Right atrium auricular region (tissue), 2 donors: ENCODE data around the gene C9orf78. TPM values are rescaled to one million over a fixed set of nuclear protein-coding genes. Genes with fewer than 3 reads are reported as not detected.

Experiments
- DNase-seq: peaks from one replicate; pipeline ENCODE4 v3.0.0-alpha.2; 2019; ENCODE audit warnings: low spot score
- H3K27ac ChIP-seq, 2 donors: fragments of 200-600 bp; sonication (generic); 1 replicate in 1 of 2; 2 replicates in 1 of 2; pipeline ENCODE4 v1.5.1; 2016 to 2019
- H3K27me3 ChIP-seq, 2 donors: fragments of 200-600 bp; sonication (generic); one replicate each; pipeline versions ENCODE4 v1.5.1 to v1.6.0; 2017 to 2019
- H3K36me3 ChIP-seq: fragments of 200-600 bp; sonication (generic); one replicate; pipeline ENCODE4 v1.5.1; 2016
- H3K4me1 ChIP-seq, 2 donors: fragments of 200-600 bp; sonication (generic); one replicate each; pipeline versions ENCODE4 v1.5.1 to v1.6.0; 2017 to 2019
- H3K4me3 ChIP-seq, 2 donors: fragments of 200-600 bp; sonication (generic); 1 replicate in 1 of 2; 2 replicates in 1 of 2; pipeline ENCODE4 v1.5.1; 2017 to 2019; ENCODE audit warnings: mild to moderate bottlenecking in 1 of 2, moderate library complexity in 1 of 2
- H3K9me3 ChIP-seq, 2 donors: fragments of 200-600 bp; sonication (generic); one replicate each; pipeline ENCODE4 v1.5.1; 2019
- microRNA-seq, 2 donors: library from miRNA; unstranded; fragments of <30 nt; microRNA quantifications; one replicate each; pipeline ENCODE4, GENCODE V29; 2016 to 2017; ENCODE audit warnings: borderline number of aligned reads in 2 of 2, borderline replicate concordance in 1 of 2
- total RNA-seq, 2 donors: library from RNA; depleted of rRNA; stranded (reverse); fragments of >200 nt; gene quantifications; one replicate each; pipeline ENCODE4 v1.1.0, GENCODE V29; 2016
- TF ChIP-seq, protein P1 (sequence below), 2 donors: fragments of 200-600 bp; sonication (generic); IDR thresholded peaks; one replicate each; pipeline ENCODE4 v1.5.1; 2019; ENCODE audit warnings: antibody characterized with exemption in 2 of 2

Gene C9orf78
- total RNA-seq, 2 donors from 2014 or later = 43.1 to 67.2 TPM

DNA sequence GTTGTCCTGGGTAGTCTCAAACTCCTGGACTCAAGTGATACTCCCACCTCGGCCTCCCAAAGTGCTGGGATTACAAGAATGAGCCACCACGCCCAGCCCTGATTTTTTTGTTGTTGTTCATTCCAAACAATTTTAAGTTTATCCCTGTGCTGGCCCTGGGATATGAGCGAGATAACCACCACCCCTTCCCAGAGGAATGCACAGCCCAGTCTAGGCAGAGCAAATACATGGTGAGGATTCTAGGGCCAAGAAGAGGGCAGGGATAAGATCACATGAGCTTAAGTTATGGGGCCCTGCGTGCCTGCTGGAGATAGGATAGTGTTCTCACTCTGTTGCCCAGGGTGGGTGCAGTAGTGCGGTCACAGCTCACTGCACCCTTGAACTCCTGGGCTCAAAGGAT, 53.1 kb downstream of the C9orf78 start:
- no peak overlapping the region for H3K4me3 ChIP-seq
- H3K36me3 ChIP-seq = no peaks in the 10 kb centered on the region
- peaks cover 0 to 9% of the 10 kb centered on the region in 2 donors for H3K4me1 ChIP-seq
- no peak for DNase-seq
- no peaks in the 10 kb centered on the region for H3K9me3 ChIP-seq
- no peak overlapping the region for H3K27ac ChIP-seq
- TF ChIP-seq, protein P1, sequence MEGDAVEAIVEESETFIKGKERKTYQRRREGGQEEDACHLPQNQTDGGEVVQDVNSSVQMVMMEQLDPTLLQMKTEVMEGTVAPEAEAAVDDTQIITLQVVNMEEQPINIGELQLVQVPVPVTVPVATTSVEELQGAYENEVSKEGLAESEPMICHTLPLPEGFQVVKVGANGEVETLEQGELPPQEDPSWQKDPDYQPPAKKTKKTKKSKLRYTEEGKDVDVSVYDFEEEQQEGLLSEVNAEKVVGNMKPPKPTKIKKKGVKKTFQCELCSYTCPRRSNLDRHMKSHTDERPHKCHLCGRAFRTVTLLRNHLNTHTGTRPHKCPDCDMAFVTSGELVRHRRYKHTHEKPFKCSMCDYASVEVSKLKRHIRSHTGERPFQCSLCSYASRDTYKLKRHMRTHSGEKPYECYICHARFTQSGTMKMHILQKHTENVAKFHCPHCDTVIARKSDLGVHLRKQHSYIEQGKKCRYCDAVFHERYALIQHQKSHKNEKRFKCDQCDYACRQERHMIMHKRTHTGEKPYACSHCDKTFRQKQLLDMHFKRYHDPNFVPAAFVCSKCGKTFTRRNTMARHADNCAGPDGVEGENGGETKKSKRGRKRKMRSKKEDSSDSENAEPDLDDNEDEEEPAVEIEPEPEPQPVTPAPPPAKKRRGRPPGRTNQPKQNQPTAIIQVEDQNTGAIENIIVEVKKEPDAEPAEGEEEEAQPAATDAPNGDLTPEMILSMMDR (IDR thresholded peaks at IDR 0.05) = no peak
- no peaks in the 10 kb centered on the region for H3K27me3 ChIP-seq

DNA sequence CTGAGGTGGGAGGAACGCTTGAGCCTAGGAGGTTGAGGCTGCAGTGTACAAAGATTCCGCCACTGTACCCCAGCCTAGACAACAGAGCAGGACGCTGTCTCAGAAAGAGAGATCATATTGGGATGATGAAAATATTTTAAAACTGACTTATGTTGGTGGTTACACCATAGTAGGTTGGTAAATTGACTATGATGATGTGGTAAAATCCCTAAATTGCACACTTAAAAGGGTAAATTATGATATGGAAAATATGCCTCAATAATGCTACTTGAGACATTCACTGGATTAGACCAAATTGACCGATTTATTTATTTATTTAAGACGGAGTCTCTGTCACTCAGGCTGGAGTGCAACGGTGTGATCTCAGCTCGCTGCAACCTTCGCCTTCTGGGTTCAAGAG, 53.9 kb downstream of the C9orf78 start:
- H3K9me3 ChIP-seq = no peaks in the 10 kb centered on the region
- DNase-seq = no peak
- H3K4me1 ChIP-seq = peaks cover 0 to 15% of the 10 kb centered on the region in 2 donors
- H3K4me3 ChIP-seq = no peak overlapping the region
- no peak overlapping the region for H3K27ac ChIP-seq
- H3K27me3 ChIP-seq = no peaks in the 10 kb centered on the region
- no peaks in the 10 kb centered on the region for H3K36me3 ChIP-seq
- TF ChIP-seq, protein P1 (IDR thresholded peaks at IDR 0.05) = no peak

DNA sequence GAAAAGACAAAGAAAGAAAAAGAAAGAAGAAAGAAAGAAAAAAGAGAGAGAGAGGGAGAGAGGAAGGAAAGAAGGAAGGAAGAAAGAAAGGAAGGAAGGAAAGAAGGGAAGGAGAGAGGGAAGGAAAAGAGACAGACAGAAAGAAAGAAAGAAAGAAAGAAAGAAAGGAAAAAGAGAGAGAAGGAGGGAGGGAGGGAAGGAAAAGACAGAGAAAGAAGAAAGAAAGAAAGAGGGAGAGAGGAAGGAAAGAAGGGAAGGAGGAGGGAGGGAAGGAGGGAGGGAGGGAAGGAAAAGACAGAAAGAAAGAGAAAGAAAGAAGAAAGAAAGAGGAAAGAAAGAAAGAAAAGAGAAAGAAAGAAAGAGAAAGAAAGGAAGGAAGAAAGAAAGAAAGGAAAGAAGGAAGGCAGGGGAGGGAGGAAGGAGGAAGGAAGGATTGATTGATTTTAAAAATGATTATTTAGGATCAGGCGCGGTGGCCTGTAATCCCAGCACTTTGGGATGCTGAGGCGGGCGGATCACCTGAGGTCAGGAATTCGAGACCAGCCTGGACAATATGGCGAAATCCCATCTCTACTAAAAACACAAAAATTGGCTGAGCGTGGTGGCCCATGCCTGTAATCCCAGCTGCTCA, 55.4 kb downstream of the C9orf78 start:
- H3K9me3 ChIP-seq = no peaks in the 10 kb centered on the region
- TF ChIP-seq, protein P1 (IDR thresholded peaks at IDR 0.05) = no peak

DNA sequence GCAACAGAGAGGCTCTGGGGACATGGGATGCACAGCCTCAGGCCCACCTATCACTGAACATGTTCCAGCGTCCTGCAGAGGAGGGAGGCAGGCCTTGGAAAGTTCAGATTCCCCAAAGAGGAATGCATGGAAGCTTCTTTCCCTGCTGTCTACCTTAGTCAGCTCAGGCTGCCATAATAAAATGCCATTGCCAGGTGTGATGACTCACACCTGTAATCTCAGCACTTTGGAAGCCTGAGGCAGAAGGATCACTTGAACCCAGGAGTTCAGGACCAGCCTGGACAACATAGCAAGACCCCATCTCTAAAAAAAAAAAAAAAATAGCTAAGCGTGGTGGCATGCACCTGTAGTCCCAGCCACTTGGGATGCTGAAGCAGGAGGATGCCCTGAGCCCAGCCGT, 56.6 kb downstream of the C9orf78 start:
- H3K36me3 ChIP-seq = no peaks in the 10 kb centered on the region
- no peak overlapping the region for H3K4me3 ChIP-seq
- H3K27ac ChIP-seq = no peak overlapping the region
- peaks cover 0 to 15% of the 10 kb centered on the region in 2 donors for H3K4me1 ChIP-seq
- TF ChIP-seq, protein P1 (IDR thresholded peaks at IDR 0.05) = no peak
- no peaks in the 10 kb centered on the region for H3K27me3 ChIP-seq
- DNase-seq = no peak
- no peaks in the 10 kb centered on the region for H3K9me3 ChIP-seq

More for the DNA sequence above, 55.4 kb downstream of the C9orf78 start:
- no peak for DNase-seq
- Histone ChIP-seq H3K27me3 (no peaks in the 10 kb centered on the region), H3K4me1 (peaks cover 0 to 15% of the 10 kb centered on the region in 2 donors), H3K36me3 (no peaks in the 10 kb centered on the region), H3K4me3 (no peak overlapping the region), H3K27ac (no peak overlapping the region)

DNA sequence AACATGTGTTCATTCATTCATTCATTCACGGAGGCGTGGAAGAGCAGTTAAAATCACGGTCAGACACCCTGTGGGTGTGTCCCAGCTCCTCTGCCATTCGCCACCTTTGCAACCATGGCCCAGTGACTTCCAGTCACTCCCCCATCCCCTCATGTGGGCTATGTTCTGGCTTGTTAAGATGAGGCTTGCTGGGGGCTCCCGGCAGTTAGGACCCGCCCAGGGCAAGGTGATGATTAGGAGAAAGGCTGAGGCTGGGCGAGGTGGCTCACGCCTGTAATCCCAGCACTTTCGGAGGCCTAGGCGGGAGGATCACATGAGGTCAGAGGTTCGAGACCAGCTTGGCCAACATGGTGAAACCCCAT, 57.3 kb downstream of the C9orf78 start:
- TF ChIP-seq, protein P1 (IDR thresholded peaks at IDR 0.05) = no peak
- Histone ChIP-seq H3K4me3 (no peak overlapping the region), H3K27me3 (no peaks in the 10 kb centered on the region), H3K36me3 (no peaks in the 10 kb centered on the region), H3K27ac (peak overlapping the region; percentile 71 to 72), H3K9me3 (no peaks in the 10 kb centered on the region), H3K4me1 (peaks cover 0 to 15% of the 10 kb centered on the region in 2 donors)
- DNase-seq = no peak

Small RNA genes lying within 50 kb of the gene (microRNA-seq; reads per million reads assigned to microRNA genes)
- gene MIR6855 = 0 to 0.71 reads per million in 2 donors

Other genes starting within 250 kb of the C9orf78 start
- not detected for gene C9orf50, start 214.2 kb downstream of the C9orf78 start, total RNA-seq
- 10 to 100 TPM; 33.7 to 36.0 TPM for gene NTMT1, start 209.1 kb downstream of the C9orf78 start, total RNA-seq
- gene ASB6, start 193.1 kb downstream of the C9orf78 start, total RNA-seq = 10 to 100 TPM; 10.2 to 12.6 TPM
- gene PRRX2, start 169.6 kb downstream of the C9orf78 start, total RNA-seq = 1 to 10 TPM; 1.1 to 6.9 TPM
- 1 to 10 TPM; 1.1 to 2.6 TPM for gene PTGES, start 82.2 kb downstream of the C9orf78 start, total RNA-seq
- gene TOR1B, start 32.1 kb downstream of the C9orf78 start, total RNA-seq = 10 to 100 TPM; 10.2 to 12.3 TPM
- gene TOR1A, start 11.1 kb downstream of the C9orf78 start, total RNA-seq = 10 to 100 TPM; 16.1 to 31.9 TPM
- gene USP20, start 183 bp upstream of the C9orf78 start, total RNA-seq = 10 to 100 TPM; 12.9 to 14.5 TPM
- 10 to 100 TPM; 18.0 to 24.1 TPM for gene FNBP1, start 207.9 kb upstream of the C9orf78 start, total RNA-seq
- gene GPR107, start 218.6 kb upstream of the C9orf78 start, total RNA-seq = 10 to 100 TPM; 16.2 to 16.9 TPM